ENCODE results near the gene MYH9.

MYH9 gene

GRCh38 chr22:36319595-36320497, 67.9 kb downstream of the MYH9 start:
- peak overlapping the region; percentile 100 for H3K27ac ChIP-seq
- POLR2A ChIA-PET (ENCODE audit: low non-redundant PET): no interaction called here
- CTCF ChIA-PET: no interaction called here
- TF ChIP-seq, protein P1, sequence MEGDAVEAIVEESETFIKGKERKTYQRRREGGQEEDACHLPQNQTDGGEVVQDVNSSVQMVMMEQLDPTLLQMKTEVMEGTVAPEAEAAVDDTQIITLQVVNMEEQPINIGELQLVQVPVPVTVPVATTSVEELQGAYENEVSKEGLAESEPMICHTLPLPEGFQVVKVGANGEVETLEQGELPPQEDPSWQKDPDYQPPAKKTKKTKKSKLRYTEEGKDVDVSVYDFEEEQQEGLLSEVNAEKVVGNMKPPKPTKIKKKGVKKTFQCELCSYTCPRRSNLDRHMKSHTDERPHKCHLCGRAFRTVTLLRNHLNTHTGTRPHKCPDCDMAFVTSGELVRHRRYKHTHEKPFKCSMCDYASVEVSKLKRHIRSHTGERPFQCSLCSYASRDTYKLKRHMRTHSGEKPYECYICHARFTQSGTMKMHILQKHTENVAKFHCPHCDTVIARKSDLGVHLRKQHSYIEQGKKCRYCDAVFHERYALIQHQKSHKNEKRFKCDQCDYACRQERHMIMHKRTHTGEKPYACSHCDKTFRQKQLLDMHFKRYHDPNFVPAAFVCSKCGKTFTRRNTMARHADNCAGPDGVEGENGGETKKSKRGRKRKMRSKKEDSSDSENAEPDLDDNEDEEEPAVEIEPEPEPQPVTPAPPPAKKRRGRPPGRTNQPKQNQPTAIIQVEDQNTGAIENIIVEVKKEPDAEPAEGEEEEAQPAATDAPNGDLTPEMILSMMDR (conservative IDR thresholded peaks at IDR 0.05; ENCODE audit: low read depth): no peak
- DNase-seq (ENCODE audit: low spot score): no peak

DNA sequence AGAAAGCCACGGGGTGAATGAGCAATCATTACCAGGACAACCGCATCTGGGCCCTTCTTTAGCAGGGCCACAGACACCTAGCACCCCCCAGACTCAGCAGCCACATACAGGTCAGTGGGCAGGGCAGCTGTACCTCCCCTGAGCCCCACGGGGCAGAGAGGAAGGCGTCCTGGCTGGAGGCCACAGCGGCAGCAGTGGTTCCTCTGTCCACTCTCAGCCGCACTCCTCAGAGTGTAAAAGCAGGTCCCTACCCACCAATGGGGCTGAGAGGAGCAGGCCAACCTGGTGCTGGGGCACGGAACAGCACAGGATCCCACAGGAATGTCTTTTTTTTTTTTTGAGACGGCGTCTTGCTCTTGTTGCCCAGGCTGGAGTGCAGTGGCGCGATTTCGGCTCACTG, 69.3 kb downstream of the MYH9 start:
- TF ChIP-seq, protein P1 (conservative IDR thresholded peaks at IDR 0.05; ENCODE audit: low read depth): no peak
- POLR2A ChIA-PET (ENCODE audit: low non-redundant PET): no interaction called here
- CTCF ChIA-PET: interaction anchor here (0.6 kb wide), 1 partner anchor 10 kb away, joined by 3 read pairs; no protein-coding TSS in a partner anchor

GRCh38 chr22:36317658-36318271, 70.0 kb downstream of the MYH9 start:
- CTCF ChIA-PET: no interaction called here
- DNase-seq (ENCODE audit: low spot score): no peak
- TF ChIP-seq, protein P1 (conservative IDR thresholded peaks at IDR 0.05; ENCODE audit: low read depth): no peak
- H3K27ac ChIP-seq: peak overlapping the region; percentile 100
- POLR2A ChIA-PET (ENCODE audit: low non-redundant PET): no interaction called here

More for the DNA sequence above, 69.3 kb downstream of the MYH9 start:
- H3K27ac ChIP-seq: peak overlapping the region; percentile 100
- no peak for DNase-seq (ENCODE audit: low spot score)

DNA sequence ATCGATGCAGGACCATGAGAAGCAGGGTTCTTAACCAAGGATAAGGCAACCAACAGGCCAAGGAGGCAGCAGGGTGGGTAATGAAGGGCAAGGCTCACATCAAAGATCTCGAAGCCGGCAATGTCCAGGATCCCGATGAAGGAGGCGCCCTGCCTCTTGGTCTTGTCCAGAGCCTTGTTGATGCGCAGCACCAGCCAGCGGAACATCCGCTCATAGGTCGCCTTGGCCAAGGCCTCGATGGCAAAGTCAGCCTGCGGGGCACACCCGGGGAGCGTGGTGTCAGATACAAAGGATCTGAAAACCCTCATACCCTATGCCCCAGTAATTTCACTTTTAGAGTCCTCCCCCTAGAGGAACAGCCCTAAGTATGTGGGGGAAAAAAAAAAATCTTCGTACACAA, 71.3 kb downstream of the MYH9 start:
- ChIA-PET CTCF (no interaction called here), POLR2A (ENCODE audit: low non-redundant PET) (no interaction called here)
- no peak for DNase-seq (ENCODE audit: low spot score)
- peak overlapping the region; percentile 100 for H3K27ac ChIP-seq
- TF ChIP-seq, protein P1 (conservative IDR thresholded peaks at IDR 0.05; ENCODE audit: low read depth): no peak

DNA sequence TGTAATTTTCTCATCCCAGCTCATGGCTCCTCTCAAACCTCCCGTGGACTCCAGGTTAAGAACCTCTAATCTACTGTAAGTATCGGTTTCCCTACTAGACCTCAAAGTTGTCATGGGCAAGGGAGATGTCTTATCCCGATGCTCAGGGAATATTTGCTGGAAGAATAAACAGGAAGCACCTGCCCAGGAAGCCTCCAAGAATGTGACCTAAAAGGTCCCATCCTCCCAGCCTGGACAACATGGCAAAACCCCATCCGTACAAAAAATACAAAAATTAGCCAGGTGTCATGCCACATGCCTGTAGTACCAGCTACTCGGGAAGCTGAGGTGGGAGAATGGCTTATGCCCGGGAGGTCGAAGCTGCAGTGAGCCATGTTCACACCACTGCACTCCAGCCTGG, 72.4 kb downstream of the MYH9 start:
- ChIA-PET POLR2A (ENCODE audit: low non-redundant PET) (interaction anchor here (0.6 kb wide), 1 partner anchor 70 kb away, joined by 4 read pairs; no protein-coding TSS in a partner anchor), CTCF (interaction anchor here (0.7 kb wide), 1 partner anchor 15 kb away, joined by 3 read pairs; no protein-coding TSS in a partner anchor)
- H3K27ac ChIP-seq: peak overlapping the region; percentile 100

More for the DNA sequence above, 72.4 kb downstream of the MYH9 start:
- no peak for DNase-seq (ENCODE audit: low spot score)
- TF ChIP-seq, protein P1 (conservative IDR thresholded peaks at IDR 0.05; ENCODE audit: low read depth): no peak
